Endothelial cell of umbilical vein (primary cell): Measurements from ENCODE around the gene STX11. TPM values are rescaled to one million over a fixed set of nuclear protein-coding genes. Genes with fewer than 3 reads are reported as not detected.

ENCODE experiments used
- BruUV-seq: library from RNA; stranded (reverse); fragments of 400-500 nt; replicated peaks from 2 replicates; lab custom pipeline; 2021; lab: Mats Ljungman, UMichigan
- CTCF ChIA-PET: fragments of 300-600, 350-600 bp; sonication (Branson Sonifier 250); formaldehyde crosslinking; loops from one replicate; lab custom pipeline; 2021; ENCODE audit warnings: antibody characterized with exemption, inconsistent platforms; lab: Charles Lee
- POLR2A ChIA-PET: fragments of 300-600, 350-600 bp; sonication (Branson Sonifier 250); formaldehyde crosslinking; loops from one replicate; lab custom pipeline; 2021; ENCODE audit warnings: antibody characterized with exemption, inconsistent platforms; lab: Charles Lee
- DNase-seq: peaks from one replicate; pipeline ENCODE4 v3.0.0-alpha.2; 2011; ENCODE audit warnings: low read depth, low spot score
- FAIRE-seq: peaks from 2 replicates; lab custom pipeline; 2011; peaks lifted over from hg19 to GRCh38; lab: Jason Lieb, UNC
- H2AFZ ChIP-seq: 2 replicates; pipeline ENCODE4 v1.6.0; 2012; ENCODE audit warnings: low read depth, low read length, control low read depth, inconsistent platforms
- H3K27ac ChIP-seq: 2 replicates; pipeline ENCODE4 v1.5.1; 2011; ENCODE audit warnings: low read depth, mild to moderate bottlenecking, control low read depth, low read length, moderate library complexity; ENCODE audit not compliant: insufficient read depth
- H3K27me3 ChIP-seq, 2 experiments: 2 replicates each; pipeline versions ENCODE4 v1.6.0 to v1.6.1; 2011; ENCODE audit warnings: low read length in 2 of 2, mixed read lengths in 1 of 2; ENCODE audit not compliant: control insufficient read depth in 2 of 2, insufficient read depth in 2 of 2
- H3K36me3 ChIP-seq, 2 experiments: 2 replicates in 1 of 2; 3 replicates in 1 of 2; pipeline ENCODE4 v1.5.1; 2011; ENCODE audit warnings: low read length in 2 of 2, mild to moderate bottlenecking in 1 of 2, moderate library complexity in 1 of 2; ENCODE audit not compliant: control insufficient read depth in 2 of 2, insufficient read depth in 2 of 2; ENCODE audit errors: extremely low read depth in 1 of 2
- H3K4me1 ChIP-seq: 3 replicates; pipeline ENCODE4 v1.5.1; 2011; ENCODE audit warnings: mild to moderate bottlenecking, low read length; ENCODE audit not compliant: control insufficient read depth, insufficient read depth; ENCODE audit errors: extremely low read depth
- H3K4me2 ChIP-seq: 2 replicates; pipeline ENCODE4 v1.6.1; 2011; ENCODE audit warnings: low read length, control low read depth, mixed read lengths; ENCODE audit not compliant: insufficient read depth
- H3K4me3 ChIP-seq, 3 experiments: fragments of 200-600 bp in 1 of 3; sonication (generic), shearing (Covaris generic) in 1 of 3; replicated peaks in 1 of 3; 2 replicates each; pipeline ENCODE4 v1.5.1; 2011 to 2016; ENCODE audit warnings: control low read depth in 3 of 3, low read length in 3 of 3, mild to moderate bottlenecking in 2 of 3, inconsistent platforms in 1 of 3, low read depth in 1 of 3, moderate library complexity in 1 of 3; ENCODE audit not compliant: insufficient read depth in 1 of 3
- H3K79me2 ChIP-seq: 2 replicates; pipeline ENCODE4 v1.6.0; 2012; ENCODE audit warnings: low read length, inconsistent platforms; ENCODE audit not compliant: control insufficient read depth, insufficient read depth
- H3K9ac ChIP-seq: replicated peaks from 2 replicates; pipeline ENCODE3; 2011; ENCODE audit warnings: low read length, control low read depth; ENCODE audit not compliant: insufficient read depth; ENCODE audit errors: extremely low read depth
- H3K9me1 ChIP-seq: replicated peaks from 3 replicates; pipeline ENCODE4 v1.6.0; 2011; ENCODE audit warnings: mild to moderate bottlenecking, low read length; ENCODE audit not compliant: control insufficient read depth, insufficient read depth; ENCODE audit errors: extremely low read depth
- H3K9me3 ChIP-seq: replicated peaks from 2 replicates; pipeline ENCODE4 v1.5.1; 2012; ENCODE audit warnings: low read length, inconsistent platforms; ENCODE audit not compliant: control insufficient read depth, insufficient read depth
- H4K20me1 ChIP-seq: replicated peaks from 2 replicates; pipeline ENCODE3; 2011; ENCODE audit warnings: mild to moderate bottlenecking, low read length; ENCODE audit not compliant: control insufficient read depth, insufficient read depth; ENCODE audit errors: extremely low read depth
- CTCF ChIP-seq, 2 donors: IDR thresholded peaks; 1 replicate in 1 of 2; 2 replicates in 1 of 2; pipeline ENCODE4 v1.5.1; 2011; ENCODE audit warnings: low read length in 2 of 2, mild to moderate bottlenecking in 2 of 2, moderate library complexity in 2 of 2, control low read depth in 1 of 2, inconsistent platforms in 1 of 2, low read depth in 1 of 2; ENCODE audit not compliant: insufficient read depth in 1 of 2; ENCODE audit errors: extremely low read depth in 1 of 2
- EZH2 ChIP-seq: IDR thresholded peaks from 2 replicates; pipeline ENCODE4 v1.6.1; 2012; ENCODE audit warnings: borderline replicate concordance, low read depth, mild to moderate bottlenecking, moderate library complexity, low read length, inconsistent platforms; ENCODE audit not compliant: severe bottlenecking
- FOS ChIP-seq: IDR thresholded peaks from 2 replicates; pipeline ENCODE4 v1.6.1; 2011; ENCODE audit warnings: mild to moderate bottlenecking, low read length, moderate library complexity, borderline replicate concordance; ENCODE audit not compliant: insufficient read depth
- GATA2 ChIP-seq: IDR thresholded peaks from 2 replicates; pipeline ENCODE4 v1.7.0; 2011; ENCODE audit warnings: low read depth, mild to moderate bottlenecking, moderate library complexity, mixed read lengths, low read length; ENCODE audit not compliant: insufficient read length, insufficient read depth
- JUN ChIP-seq: IDR thresholded peaks from 2 replicates; pipeline ENCODE4 v1.6.1; 2011; ENCODE audit warnings: borderline replicate concordance, low read depth; ENCODE audit not compliant: insufficient read length, insufficient read depth
- MYC ChIP-seq: IDR thresholded peaks from one replicate; pipeline ENCODE4 v1.6.1; 2011; ENCODE audit warnings: mild to moderate bottlenecking, low read depth, low read length
- POLR2A ChIP-seq: IDR thresholded peaks from 2 replicates; pipeline ENCODE4 v1.6.1; 2012; ENCODE audit warnings: low read depth, mild to moderate bottlenecking, control low read depth, low read length
- POLR2AphosphoS5 ChIP-seq: IDR thresholded peaks from 2 replicates; pipeline ENCODE4 v1.6.1; 2012; ENCODE audit warnings: low read depth, mild to moderate bottlenecking, control low read depth, low read length, moderate library complexity; ENCODE audit not compliant: insufficient read depth
- dilution Hi-C: fragments of 300-500 bp; cut with MboI; formaldehyde crosslinking; loops from one replicate; pipeline ENCODE4 v1.15.0; 2019; ENCODE audit warnings: low sequenced_read_pairs; ENCODE audit not compliant: extremely low pct_ligation_motif_present
- intact Hi-C: fragments of 100-400 bp; cut with micrococcal nuclease; formaldehyde crosslinking; loops from one replicate; pipeline ENCODE4 v1.10.0; 2022
- polyA plus RNA-seq, 4 experiments: library from polyadenylated mRNA; depleted of rRNA in 3 of 4; stranded (reverse) in 3 of 4; unstranded in 1 of 4; fragments of >200 nt; gene quantifications; 2 replicates each; pipeline versions ENCODE4 v1.2.1 to v1.2.3, GENCODE V29; 2011 to 2012; ENCODE audit warnings: missing spikeins in 1 of 4
- total RNA-seq: library from RNA; stranded (reverse); gene quantifications from 2 replicates; pipeline ENCODE4 v1.2.3, GENCODE V29; 2021
- TF ChIP-seq, protein P1 (sequence below): IDR thresholded peaks from 2 replicates; pipeline ENCODE4 v1.6.1; 2011; ENCODE audit not compliant: insufficient read depth, insufficient read length

The STX11 gene
- total and polyA plus RNA-seq, 2 donors (not counting 3 experiments of a cell fraction or from before 2014, with no cell fraction given) = 4.7 to 8.9 TPM

DNA sequence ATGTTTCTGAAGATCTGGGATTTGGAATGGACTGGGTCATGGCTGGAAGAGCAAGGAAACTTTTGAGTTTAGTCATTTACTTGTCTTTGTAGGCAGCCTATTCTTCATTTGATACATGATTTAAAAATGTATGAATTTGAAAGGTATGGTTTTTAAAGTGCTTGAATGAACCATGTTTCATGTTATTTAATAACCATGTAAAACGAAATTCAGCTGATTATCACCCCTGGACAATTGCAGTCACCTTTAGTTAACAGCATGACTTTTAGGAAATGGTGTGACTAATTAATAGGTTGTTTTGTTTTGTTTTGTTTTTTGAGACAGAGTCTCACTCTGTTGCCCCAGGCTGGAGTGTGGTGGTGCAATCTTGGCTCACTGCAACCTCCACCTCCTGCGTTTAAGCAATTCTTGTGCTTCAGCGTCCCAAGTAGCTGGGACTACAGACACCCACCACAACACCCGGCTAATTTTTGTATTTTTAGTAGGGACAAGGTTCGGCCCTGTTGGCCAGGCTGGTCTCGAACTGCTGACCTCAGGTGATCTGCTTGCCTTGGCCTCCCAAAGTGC, 2.1 kb downstream of the STX11 start:
- Histone ChIP-seq H3K9me3 (no peaks in the 10 kb centered on the region), H3K79me2 (peaks cover 2% of the 10 kb centered on the region), H3K27me3 (no peaks in the 10 kb centered on the region), H4K20me1 (no peaks in the 10 kb centered on the region), H3K9ac (no peak overlapping the region), H3K27ac (no peak overlapping the region), H3K4me2 (no peak overlapping the region), H3K4me1 (peaks cover 18% of the 10 kb centered on the region), H2AFZ (no peak overlapping the region), H3K9me1 (no peaks in the 10 kb centered on the region), H3K36me3 (no peaks in the 10 kb centered on the region), H3K4me3 (no peak overlapping the region)
- intact Hi-C loops (loop anchor here (5.0 kb wide), 1 partner anchor 135 kb away; the partner anchor contains the start of gene UTRN), dilution Hi-C loops (no loop called here)
- CTCF ChIA-PET = interaction anchor here (1.5 kb wide), 1 partner anchor 47 kb away, joined by 3 read pairs; no protein-coding TSS in a partner anchor
- TF ChIP-seq POLR2AphosphoS5 (no peak), EZH2 (no peak), FOS (no peak), JUN (no peak), GATA2 (no peak), MYC (no peak), POLR2A (no peak), CTCF (IDR thresholded peaks at IDR 0.05; ENCODE audit: extremely low read depth in 1 of 2, insufficient read depth in 1 of 2, low read depth in 1 of 2, low read length in 2 of 2) (no peak)
- TF ChIP-seq, protein P1, sequence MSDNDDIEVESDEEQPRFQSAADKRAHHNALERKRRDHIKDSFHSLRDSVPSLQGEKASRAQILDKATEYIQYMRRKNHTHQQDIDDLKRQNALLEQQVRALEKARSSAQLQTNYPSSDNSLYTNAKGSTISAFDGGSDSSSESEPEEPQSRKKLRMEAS = no peak
- DNase-seq (no peak), FAIRE-seq (no peak)
- BruUV-seq = no TSS peak
- POLR2A ChIA-PET = no interaction called here
